ENCODE data around the gene MGRN1.
A peak's percentile ranks its signal among the peaks of the same experiment; 100 is the strongest.

Gene MGRN1

DNA sequence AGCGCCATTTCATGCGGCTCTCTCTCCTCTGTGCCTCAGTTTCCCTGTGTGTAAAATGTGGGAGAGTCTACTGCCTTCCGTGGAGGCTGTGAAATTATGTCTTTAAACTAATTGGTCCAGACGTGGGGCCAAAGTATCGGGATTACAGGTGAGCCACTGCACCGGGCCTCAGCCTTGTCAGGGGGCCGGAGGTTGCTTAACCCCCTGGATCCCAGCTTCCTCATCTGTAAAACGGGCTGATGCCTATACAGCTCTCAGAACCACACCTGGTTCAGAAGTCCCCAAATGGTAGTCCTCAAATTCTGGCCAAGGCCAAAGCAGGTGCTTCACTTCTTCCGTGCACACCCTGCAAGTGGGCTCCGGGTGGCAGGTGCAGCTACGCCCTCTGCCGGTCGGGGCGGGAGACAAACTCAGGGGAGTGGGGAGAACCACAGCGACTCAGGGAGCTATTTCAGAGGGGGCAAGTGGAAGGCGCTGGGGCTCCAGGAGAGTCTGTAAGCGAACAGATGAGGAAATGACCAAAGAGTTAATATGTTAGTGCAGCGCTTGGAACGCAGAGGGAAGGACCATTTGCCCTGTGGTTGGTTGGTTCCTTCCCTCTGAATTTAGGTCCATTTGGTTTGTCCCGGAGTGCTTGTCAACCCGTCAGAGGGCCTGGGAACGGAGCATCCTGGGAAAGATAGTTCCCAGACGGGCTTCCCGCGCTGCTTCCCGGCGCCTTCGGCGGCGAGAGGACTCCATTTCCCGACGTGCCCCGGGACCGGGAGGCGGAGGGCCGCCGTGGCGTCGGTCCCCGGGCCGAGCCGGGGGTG, at the start of gene MGRN1:
Gene MGRN1 (plus strand): TSS at position 812 of the 812 bp plus-strand sequence. CDS start 135 bp downstream, outside the sequence.
- DNase-seq (ENCODE audit: low spot score) = peak; percentile 97

DNA sequence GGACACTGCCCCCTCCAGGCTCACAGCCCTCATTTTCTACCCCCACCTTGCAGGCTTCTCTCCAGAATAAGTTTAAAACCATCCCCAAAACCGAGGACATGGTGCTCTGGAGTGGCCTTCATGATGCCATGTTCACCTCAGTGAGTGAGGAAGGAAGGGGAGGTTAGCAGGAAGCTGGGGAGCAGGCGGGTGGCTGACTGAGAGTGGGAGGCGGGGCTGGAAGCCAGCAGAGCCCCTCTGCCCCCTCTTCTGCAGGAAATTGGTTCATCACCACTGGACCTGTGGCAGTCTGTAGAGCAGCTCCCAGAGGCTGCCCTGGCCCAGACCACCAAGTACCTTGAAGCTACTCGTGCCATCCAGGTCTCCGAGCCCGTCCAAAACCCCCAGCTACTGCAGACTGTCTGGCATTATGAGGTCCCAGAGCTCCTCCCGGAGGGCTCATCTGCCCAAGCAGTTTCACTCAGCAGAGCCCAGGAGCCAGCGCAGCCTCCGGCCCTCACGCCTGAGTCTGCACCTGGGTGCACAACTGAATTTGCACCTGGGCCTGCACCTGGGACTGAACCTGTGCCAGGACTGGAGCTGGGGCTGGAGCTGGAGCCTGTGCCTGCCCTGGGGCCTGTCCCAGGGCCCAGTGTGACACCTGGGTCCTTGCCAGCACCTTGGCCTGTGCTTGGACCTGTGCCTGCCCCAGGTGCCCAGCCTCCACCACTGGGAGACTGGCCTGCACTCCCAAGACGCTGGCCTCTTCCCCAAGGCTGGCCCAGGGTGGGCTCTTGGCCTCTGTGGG, 49.5 kb upstream of the MGRN1 start:
- DNase-seq (ENCODE audit: low spot score) = no peak

DNA sequence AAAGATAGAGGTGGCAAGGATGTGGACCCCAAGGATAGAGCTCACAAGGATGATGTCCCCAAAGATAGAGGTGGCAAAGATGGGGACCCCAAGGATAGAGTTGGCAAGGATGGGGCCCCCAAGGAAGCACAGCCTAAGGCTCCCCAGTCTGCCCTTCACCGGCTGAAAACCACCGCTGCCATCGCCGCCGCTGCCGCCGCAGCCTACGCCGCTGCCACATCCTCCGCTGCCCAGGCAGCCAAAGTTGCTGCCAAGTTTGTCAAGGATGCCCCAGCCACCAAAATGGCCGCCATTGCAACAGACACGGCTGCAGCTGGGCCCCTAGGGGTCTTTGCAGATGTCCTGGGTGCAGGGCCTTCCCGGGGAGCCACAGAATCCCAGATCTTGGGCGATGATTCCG, 48.6 kb upstream of the MGRN1 start:
- no peak for DNase-seq (ENCODE audit: low spot score)

DNA sequence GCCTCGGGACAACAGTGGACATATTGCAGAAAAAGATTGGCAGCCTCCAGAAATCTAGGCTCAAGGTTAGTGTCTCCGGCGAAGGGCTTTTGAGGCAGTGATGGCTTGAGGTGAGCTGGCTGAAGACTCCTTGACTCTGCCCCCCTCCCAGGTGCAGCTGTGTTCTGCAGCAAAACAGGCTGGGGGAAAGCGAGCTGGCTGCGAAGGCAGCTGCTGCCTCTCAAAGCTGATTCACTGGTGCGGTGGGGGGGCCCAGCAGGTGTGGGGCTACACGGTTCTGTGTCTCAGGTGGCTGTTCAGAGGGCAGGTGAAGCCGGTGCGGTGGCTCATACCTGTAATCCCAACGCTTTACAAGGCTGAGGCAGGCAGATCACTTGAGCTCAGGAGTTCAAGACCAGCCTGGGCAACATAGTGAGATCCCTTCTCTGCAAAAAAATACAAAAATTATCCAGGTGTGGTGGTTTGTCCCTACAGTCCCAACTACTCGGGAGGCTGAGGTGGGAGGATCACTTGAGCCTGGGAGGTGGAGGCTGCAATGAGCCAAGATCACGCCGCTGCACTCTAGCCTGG, 45.6 kb upstream of the MGRN1 start:
- no peak for DNase-seq (ENCODE audit: low spot score)

DNA sequence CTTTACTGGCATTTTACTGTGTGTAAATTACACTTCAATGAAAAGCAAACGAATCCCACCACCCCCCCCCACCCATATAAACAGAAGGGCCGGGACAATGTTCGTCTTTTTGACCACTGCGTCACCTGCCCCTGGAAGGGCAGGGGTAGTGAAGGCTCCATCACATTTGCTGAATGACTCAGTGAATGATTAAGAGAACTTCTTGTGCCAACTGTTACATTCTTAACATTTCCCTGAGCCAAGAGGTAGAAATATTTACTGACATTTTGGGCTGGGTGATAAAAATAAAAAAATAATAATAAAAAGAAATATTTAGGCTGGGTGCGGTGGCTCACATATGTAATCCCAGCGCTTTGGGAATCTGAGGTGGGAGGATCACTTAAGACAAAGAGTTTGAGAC, 44.4 kb upstream of the MGRN1 start:
- no peak for DNase-seq (ENCODE audit: low spot score)

DNA sequence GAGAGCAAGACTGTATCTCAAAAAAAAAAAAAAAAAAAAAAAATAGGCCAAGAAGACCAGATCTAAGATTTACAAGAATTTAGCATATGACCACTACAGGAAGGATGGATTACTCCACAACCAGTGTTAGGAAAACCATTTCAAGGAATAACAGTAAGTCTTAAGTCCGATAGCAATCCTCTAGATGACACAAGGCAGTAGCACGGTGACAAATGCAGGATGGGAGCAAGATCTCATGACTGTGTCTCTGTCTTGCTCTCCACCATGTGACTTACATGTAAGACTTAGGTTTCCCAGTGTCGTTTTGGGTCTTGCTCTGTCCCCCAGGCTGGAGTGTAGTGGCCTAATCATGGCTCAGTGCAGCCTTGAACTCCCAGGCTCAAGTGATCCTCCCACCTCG, 40.7 kb upstream of the MGRN1 start:
- no peak for DNase-seq (ENCODE audit: low spot score)

DNA sequence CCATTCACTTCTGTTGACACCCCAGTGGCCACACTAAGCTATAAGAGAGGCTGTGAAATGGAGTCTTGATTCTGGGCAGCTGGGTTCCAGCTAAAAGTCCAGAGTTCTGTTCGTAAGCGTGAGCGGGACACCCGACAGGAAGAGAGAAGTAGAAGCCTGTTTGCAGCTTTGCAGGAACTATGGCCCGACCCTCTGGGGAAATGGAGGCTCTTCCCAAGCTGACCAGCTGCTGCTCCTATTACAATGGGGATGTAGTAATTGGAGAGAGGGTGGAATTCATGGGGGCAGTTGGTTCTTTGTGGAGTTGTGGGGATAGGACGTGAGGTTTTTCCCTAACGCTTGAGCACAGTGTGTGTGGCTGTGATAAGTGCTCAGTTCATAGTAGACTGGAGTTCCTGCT, 38.3 kb upstream of the MGRN1 start:
- no peak for DNase-seq (ENCODE audit: low spot score)

DNA sequence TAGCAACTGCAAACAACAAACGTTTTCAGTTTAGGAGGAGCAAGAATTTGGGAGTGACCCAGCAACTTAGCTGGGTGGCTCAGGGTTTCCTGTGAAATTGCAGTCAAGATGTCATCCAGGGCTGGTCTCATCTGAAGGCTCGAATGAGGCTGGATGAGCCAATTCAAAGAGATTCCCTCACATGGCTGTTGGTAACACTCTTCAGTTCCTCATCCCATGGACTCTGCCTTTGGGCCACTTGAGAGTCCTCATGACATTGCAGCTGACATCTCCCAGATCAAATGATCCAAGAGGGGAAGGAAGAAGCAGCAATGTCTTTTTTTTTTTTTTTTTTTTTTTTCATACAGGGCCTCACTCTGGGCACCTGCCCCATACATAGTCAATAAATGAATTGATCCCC, 36.2 kb upstream of the MGRN1 start:
- no peak for DNase-seq (ENCODE audit: low spot score)

DNA sequence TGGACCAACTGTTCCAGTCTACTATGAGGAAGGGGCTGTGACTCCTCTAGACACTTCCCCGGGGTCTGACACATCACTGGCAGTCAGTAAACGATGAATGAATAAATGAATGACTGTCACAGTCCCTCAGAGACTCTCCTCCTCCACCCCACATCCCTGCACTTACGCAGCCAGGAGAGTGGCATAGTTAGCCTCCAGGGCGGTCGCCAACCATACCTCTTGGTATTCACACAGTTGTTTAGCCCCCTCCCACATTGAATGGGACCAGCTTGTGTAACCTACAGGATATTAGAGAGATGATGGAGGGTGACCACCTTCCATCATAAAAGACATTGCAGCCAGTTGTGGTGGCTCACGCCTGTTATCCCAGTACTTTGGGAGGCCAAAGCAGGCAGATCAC, 35.7 kb upstream of the MGRN1 start:
- no peak for DNase-seq (ENCODE audit: low spot score)

DNA sequence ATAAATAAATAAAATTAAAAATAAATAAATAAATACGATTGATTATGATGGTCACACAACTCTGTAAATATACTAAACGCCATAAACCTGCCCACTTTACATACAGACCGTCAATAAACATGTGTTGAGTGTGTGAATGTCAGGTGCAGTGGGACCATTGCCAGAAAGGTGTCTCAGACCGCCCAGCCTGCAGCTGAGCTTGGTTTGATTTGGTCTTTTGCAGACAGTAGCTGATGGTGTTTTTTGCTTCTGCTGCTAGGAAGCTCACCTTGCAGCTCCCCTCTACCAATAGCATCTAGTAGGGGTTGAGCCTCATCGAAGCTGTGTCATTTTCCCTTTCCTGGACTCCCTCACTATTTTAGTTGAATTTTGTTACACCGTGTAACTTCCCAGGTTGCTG, 33.4 kb upstream of the MGRN1 start:
- no peak for DNase-seq (ENCODE audit: low spot score)

DNA sequence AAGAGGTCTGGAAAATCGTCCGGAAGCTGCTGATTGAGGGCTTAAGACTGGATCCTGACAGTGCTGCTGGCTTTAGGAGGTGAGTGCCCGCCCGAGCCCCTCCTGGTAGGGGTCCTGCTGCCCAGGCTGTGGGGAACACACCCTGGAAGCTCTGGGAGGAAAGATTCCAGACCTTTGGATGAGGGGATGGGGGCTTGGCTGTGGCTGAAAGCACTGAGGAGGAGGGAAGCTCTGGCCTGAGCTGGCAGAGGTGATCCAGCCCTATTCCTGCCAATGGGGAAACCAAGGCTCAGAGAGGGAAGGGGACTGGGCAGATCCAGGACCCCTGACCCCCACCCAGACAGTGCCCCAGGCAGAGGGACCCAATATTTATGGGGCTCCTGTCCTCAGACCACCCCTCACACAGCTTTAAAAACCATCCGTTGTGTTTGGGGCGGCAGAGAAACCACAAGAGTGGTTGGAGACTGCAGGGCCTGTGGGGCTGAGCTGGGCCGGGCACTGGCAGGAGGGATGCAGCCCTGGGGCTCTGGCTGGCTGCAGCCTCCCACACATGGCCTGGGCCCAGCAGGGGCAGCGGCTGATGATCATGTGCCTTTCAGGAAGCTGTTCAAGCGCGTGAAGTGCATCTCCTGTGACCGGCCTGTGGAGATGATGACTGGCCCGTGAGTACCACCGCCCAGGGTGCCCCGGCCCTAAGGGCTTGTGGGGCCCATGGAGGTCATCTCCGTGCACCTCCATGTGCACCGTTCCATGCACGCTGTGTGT, 32.7 kb upstream of the MGRN1 start:
- DNase-seq (ENCODE audit: low spot score) = no peak

DNA sequence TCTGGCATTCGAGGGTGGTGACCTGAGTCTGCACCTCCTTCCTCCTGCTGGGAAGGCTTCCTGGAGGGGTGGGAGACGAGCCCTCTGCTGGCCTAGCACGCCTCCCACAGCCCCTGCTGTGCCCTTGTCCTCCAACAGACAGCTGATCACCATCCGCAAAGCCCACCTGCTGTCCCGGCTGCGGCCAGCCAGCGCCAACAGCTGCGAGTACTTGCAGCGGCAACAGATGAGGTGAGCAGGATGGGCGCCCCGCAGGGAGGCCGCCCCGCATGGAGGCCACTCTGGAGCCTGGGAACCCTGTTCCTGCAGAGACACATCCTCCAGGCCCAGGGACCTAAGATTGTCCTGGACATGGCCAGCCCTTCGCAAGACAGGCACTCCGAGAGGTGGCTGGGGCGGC, 31.5 kb upstream of the MGRN1 start:
- DNase-seq (ENCODE audit: low spot score) = no peak

DNA sequence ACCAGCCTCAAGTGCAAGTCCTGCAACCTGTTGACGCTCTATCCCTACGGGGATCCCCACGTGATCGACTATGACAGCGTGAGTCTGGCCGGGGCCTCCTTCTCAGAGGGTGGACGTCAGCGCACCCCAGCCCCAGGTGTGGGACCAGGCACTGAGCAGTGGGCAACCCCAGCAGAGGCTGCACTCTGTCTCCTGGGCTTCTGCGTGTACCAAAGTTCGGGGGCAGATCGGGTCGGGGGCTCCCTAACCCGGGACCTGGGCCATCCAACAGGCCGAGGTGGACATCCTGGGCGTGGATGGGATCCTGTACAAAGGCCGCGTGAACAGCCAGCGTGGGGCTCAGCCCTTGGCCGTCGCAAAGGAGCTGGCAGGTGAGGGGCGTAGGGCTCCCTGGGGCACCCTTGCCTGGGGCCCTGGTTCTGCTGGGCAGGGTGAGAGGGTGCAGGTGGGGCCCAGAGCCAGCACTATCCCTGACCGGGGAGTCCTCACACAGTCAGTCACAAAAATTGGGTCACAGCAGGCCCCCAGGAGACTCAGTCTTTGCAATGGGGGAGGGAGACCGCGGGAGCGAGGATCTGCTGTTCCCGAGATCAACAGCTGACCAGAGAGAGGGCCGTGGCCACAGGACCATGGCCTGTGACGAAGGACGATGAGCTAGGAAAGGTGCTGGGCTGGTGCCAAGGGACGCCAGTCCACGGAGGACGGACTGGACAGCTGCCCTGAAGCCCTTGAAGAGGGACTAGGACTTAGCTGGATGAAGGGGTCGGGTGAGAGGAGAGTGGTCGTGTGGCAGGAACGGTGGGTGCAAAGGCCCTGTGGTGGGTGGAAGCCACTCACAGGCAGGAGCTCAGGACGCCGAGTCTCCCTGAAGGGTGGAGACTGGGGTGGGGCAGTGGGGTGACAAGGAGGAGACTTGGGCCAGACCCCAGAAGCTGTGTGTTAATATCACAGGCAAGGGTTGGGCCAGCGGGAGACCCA, 29.9 kb upstream of the MGRN1 start:
- DNase-seq (ENCODE audit: low spot score) = no peak

DNA sequence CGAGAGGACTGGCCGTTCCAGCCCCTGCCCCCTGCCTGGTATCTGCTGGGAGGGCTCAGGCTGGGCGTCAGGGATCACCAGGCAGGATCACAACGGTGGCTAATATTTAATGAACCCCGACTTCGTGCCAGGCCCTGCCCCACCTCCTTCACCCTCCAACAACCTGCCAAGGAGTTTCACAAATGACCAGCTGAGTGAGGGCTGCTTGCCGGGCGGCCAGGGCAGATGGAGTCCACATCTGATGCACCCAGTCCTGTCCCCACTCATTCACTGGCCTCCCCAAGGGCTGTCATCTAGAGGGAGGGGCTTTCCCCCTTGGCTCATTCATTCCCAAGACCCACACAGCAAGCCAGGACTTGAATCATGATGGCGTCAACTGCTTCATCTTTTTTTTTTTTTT, 27.5 kb upstream of the MGRN1 start:
- no peak for DNase-seq (ENCODE audit: low spot score)

DNA sequence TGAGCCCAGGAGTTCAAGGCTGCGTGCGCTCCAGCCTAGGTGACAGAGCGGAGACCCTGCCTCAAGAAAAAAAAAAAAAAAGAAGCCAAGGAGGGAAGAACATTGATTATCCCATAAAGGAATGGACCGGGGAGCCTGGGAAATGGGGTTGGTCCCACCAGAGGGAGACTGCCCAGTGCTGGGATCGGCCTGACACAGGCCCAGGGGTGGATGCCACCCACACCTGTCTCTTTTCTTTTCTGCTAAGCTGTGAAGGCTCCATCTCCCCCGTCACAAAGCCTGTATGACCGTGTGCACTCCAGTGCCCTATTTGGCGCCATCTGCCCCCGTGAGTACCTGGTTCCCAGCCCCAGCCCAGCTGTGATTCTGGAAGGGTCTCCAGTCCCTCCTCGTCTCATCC, 25.6 kb upstream of the MGRN1 start:
- DNase-seq (ENCODE audit: low spot score) = no peak

DNA sequence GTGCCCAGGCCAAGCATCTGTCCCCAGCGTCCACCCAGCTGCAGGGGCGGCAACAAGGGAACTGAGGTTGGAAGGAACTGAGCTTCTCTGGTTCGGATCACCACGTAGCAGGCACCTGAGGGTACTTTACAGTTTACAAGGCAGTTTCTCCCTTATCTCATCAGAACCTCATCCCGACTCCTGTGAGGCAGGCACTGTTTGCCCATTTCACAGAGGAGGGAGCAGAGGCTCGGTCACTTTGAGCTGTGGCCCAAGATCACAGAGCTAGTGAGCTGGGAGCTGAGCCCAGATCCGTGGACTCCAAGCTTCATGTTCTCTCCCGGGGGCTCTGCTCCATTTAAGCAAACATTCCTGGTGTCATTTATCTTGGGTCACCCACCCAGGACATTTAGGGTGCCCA, 25.1 kb upstream of the MGRN1 start:
- DNase-seq (ENCODE audit: low spot score) = no peak

DNA sequence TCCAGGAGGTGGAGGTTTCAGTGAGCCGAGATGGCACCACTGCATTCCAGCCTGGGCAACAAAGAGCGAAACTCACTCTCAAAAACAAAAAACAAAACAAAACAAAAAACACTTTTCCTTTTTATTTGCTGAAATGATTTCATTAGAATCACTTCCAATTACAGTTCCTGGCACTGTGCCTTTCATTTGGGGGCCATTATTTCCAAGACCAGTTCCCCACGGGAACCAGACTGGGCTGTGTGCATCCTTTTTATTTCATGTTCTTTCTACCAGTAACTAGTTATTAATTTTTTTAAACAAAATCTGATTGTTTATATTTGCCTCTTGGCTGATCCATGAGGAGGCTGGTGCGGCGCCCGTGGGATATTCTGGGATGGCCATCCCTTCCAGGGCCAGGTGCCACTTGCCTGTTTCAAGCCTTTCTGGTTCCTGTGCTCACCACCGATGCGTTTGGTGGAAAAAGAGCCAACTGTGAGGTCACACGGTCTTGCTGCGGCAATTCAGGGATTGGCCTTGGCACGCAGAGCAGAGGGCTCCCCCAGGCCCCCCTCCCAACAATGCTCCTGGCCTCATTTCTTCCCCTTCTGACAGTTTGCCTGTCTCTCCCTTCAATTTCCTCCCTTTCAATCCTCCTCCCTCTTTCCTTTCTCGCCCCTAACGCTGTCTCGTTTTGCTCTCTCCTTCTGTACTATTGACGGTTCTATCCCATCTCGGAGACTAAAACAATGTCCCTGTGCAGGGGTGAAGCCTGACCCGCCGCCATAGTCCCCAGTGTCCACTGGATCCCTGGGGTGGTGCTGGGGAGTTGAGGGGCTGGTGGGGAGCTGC, 23.4 kb upstream of the MGRN1 start:
- no peak for DNase-seq (ENCODE audit: low spot score)

DNA sequence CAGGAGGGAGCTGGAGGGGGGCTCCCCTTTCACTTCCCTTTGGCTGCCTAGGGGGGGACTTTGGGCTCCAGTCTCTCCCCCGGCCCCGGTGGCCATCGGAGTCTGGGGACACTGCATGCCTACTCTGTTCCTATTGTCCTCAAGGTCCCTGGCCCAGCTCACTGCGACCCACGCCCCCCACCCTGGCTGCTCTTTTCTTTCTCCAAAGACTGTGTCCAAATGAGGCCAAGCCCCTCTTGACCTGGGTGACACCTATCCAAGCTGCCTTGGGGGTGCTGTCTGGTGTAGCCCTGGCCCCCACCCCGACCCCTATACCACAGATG, 22.8 kb upstream of the MGRN1 start:
- DNase-seq (ENCODE audit: low spot score) = no peak

DNA sequence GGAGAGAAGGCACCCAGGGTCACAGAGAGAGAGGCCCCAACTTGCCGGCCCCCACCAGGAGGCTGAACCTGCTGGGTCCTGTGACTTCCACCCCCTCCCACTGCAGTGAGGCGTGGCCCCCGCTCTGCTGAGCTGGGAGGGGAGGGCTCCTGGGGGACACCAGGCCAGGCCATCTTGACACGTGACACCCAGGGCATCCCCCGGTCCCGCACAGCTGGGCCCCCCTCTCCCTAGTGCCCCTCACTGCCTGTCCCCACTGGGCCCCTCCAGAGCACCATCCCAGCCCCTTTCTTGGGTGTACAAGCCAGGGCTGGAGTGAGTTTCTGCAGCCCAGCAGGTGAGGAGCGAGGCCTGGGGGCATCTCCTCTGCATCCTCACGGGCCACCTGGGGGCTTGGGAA, 22.3 kb upstream of the MGRN1 start:
- no peak for DNase-seq (ENCODE audit: low spot score)

DNA sequence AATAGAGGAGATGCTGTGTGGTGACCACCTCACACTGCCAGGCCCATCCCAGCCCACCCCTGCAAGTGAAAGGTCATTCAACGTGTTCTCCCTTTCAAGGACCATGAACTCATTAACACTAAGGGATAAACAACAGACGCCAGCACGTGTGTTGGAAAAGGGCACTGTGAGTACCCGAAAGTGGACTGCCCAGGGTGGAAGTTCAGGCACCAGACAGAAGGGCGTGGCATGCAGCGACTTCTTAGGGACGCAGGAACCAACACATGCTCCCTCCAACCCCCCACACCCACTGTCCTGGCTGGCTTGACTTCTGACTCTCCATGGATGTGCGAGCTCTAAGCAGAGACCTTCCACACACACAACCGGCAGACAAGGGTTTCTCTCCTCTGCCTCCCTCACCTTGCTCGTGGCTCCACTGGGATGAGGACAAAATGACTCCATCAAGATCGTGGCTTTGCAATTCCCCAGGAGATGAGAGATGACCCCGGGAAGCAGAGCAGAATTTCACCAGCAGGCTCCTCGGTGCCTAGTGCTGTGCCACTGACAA, 20.9 kb upstream of the MGRN1 start:
- no peak for DNase-seq (ENCODE audit: low spot score)

All from putamen (tissue), 1 donor.